Measurements from ENCODE around the gene GATAD2B. TPM values are rescaled to one million over a fixed set of nuclear protein-coding genes. Genes with fewer than 3 reads are reported as not detected.
"Not testable (repeated sequence)": the region's sequence is repeated elsewhere in the genome, so short reads cannot be mapped to it uniquely, and the experiment has no call there.

Gene GATAD2B
- total and polyA plus RNA-seq, 4 donors = 6.4 to 67.8 (median 30.0) TPM

DNA sequence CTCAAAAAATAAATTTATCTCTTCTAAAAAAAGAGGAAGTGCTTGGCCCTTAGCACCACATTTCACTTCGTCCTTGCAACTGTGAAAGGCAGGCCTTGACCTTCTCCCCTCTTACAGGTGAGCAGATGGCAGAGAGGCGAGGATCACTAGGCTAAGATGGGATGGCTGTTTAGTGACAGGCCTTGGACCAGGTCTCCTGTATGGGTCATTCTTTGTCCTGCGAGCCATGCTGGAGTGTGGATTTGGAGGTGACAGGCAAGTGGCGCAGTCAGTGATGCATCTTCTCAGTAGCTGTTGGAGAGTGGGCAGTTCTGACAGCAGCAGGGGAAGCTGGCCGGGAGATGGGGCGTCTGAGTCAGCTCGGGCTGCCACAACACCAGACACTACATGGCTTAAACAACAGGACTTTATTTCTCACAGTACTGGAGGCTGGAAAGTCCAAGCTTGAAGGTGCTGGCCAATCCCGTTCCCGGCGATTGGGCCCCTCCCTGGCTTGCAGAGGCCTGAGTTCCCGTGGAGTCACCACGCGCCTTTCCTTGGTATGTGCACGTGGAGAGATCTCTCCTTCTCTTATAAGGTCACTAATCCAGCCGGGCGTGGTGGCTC lies 131.0 kb downstream of the GATAD2B start:
- WGBS, 2 donors = 88 to 89% methylated on average over 16 of the region's 16 CpGs

DNA sequence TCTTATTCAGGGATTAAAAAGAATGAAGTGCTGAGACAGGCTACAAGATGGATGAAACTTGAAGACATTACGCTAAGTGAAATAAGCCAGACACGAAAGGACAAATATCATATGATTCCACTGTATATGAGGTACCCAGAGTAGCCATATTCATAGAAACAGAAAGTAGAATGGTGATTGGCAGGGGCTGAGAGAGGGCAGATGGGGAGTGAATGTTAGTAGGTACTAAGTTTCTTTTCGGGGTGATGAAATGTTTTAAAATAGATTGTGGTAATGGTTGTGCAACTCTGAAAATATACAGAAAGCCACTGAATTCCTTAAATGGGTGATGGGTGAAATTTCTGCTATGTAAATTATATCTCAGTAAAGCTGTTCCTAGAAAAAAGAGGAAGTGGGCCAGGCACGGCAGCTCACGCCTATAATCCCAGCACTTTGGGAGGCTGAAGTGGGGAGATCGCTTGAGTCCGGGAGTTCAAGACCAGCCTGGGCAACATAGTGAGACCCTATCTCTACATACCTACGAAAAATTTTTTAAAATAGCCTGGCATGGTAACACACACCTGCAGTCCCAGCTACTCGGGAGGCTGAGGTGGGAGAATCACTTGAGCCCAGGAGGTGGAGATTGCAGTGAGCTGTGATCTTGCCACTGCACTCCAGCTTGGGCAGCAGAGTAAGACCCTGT lies 131.7 kb downstream of the GATAD2B start:
- ATAC-seq (ENCODE audit: low FRiP score) (peak; percentile 59), DNase-seq (peak in 1 of 2 donors; percentile 82)
- Histone ChIP-seq H3K4me1 (ENCODE audit: control insufficient read depth in 1 of 2, insufficient read depth in 2 of 2, low read length in 2 of 2) (no peaks in the 10 kb centered on the region), H3K36me3 (ENCODE audit: control insufficient read depth in 1 of 2, insufficient read depth in 2 of 2, low read length in 1 of 2) (no peaks in the 10 kb centered on the region), H3K27me3 (ENCODE audit: control insufficient read depth in 1 of 2, insufficient read depth in 2 of 2, low read length in 1 of 2) (no peaks in the 10 kb centered on the region), H3K9me3 (ENCODE audit: control insufficient read depth, low read length) (no peaks in the 10 kb centered on the region), H3K4me3 (ENCODE audit: low read length in 2 of 2) (peak overlapping the region in 1 of 2 donors; percentile 8), H3K27ac (ENCODE audit: low read depth in 1 of 2, low read length in 2 of 2) (peak overlapping the region; percentile 76 to 100)
- 27 to 31% methylated on average over 9 of the region's 9 CpGs for WGBS, 2 donors
- intact Hi-C loops (cut with DNase I) = loop anchor here in 1 of 2 donors (10.0 kb wide), 1 partner anchor 1184 kb away; the partner anchor contains the start of genes CKS1B and SHC1

More for the DNA sequence above, 131.0 kb downstream of the GATAD2B start:
- Histone ChIP-seq H3K4me1 (ENCODE audit: control insufficient read depth in 1 of 2, insufficient read depth in 2 of 2, low read length in 2 of 2) (no peaks in the 10 kb centered on the region), H3K4me3 (ENCODE audit: low read length in 2 of 2) (no peak overlapping the region), H3K9me3 (ENCODE audit: control insufficient read depth, low read length) (no peaks in the 10 kb centered on the region), H3K27ac (ENCODE audit: low read depth in 1 of 2, low read length in 2 of 2) (peak overlapping the region in 1 of 2 donors; percentile 57), H3K27me3 (ENCODE audit: control insufficient read depth in 1 of 2, insufficient read depth in 2 of 2, low read length in 1 of 2) (no peaks in the 10 kb centered on the region), H3K36me3 (ENCODE audit: control insufficient read depth in 1 of 2, insufficient read depth in 2 of 2, low read length in 1 of 2) (no peaks in the 10 kb centered on the region)
- intact Hi-C loops (cut with DNase I) = loop anchor here in 1 of 2 donors (10.0 kb wide), 1 partner anchor 1183 kb away; the partner anchor contains the start of genes CKS1B and SHC1
- ATAC-seq (ENCODE audit: low FRiP score) (no peak), DNase-seq (no peak)

DNA sequence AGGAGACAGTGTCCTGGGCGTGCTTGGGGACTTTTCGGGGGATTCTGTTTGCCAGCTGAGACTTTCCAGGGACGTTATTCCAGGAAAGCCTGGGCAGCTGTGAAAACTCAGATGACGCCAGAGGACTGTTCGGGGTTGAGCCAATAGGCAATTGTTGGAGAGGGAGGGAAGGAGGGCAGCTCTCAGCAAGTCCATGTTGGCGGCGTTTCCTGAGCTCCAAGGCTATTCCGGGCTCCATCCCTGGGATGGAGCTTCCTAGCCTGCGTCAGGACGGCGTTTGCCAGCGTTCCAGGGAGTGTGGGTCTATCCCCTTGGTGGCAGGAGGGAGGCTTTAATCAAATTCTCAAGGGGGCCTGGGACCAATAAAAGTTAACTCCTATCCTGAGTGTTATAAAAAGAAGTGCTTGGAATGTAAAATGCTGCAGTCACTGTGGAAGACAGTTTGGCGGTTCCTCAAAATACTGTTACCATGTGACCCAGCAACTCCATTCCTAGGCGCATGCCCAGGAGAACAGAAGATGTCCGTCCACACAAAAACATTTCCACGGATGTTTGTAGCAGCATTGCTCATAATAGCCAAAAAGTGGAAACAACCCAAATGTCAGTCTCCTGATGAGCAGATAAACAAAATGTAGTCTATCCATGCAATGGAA lies 132.3 kb downstream of the GATAD2B start:
- WGBS, 2 donors = 2 to 4% methylated on average over 16 of the region's 16 CpGs
- intact Hi-C loops (cut with DNase I) = loop anchor here in 1 of 2 donors (10.0 kb wide), 1 partner anchor 1184 kb away; the partner anchor contains the start of genes CKS1B and SHC1
- no peaks in the 10 kb centered on the region for H3K36me3 ChIP-seq (ENCODE audit: control insufficient read depth in 1 of 2, insufficient read depth in 2 of 2, low read length in 1 of 2)
- peak overlapping the region; percentile 97 to 100 for H3K27ac ChIP-seq (ENCODE audit: low read depth in 1 of 2, low read length in 2 of 2)
- H3K4me1 ChIP-seq (ENCODE audit: control insufficient read depth in 1 of 2, insufficient read depth in 2 of 2, low read length in 2 of 2) = no peaks in the 10 kb centered on the region
- H3K4me3 ChIP-seq (ENCODE audit: low read length in 2 of 2) = peak overlapping the region; percentile 29 to 79
- DNase-seq (peak; percentile 91 to 93), ATAC-seq (ENCODE audit: low FRiP score) (peak; percentile 93)
- no peaks in the 10 kb centered on the region for H3K9me3 ChIP-seq (ENCODE audit: control insufficient read depth, low read length)
- H3K27me3 ChIP-seq (ENCODE audit: control insufficient read depth in 1 of 2, insufficient read depth in 2 of 2, low read length in 1 of 2) = no peaks in the 10 kb centered on the region

DNA sequence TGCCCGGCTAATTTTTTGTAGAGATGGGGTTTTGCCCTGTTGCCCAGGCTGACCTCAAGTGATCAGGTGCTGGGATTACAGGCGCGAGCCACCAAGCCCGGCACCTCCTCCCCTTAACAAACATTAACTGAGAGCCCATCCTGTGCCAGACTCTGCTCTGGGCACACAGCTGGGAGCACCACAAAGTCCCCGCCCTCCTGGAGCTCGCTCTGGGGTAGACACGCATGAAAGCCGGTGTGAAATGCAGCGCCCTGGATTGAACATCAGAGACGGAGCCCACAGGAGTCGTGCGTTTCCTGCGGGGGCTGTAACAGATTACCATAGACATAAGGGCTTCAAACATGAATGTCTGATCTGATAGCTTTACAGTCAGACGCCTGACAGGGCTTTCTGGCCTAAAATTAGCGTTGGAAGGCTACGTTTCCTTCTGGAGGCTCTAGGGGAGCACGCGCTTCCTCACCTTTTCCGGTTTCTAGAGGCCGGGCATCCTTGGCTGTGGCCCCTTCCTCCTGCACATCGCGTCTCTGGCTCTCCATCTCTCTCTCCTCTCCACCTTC lies 133.2 kb downstream of the GATAD2B start:
- Histone ChIP-seq H3K9me3 (ENCODE audit: control insufficient read depth, low read length) (no peaks in the 10 kb centered on the region), H3K36me3 (ENCODE audit: control insufficient read depth in 1 of 2, insufficient read depth in 2 of 2, low read length in 1 of 2) (no peaks in the 10 kb centered on the region), H3K4me3 (ENCODE audit: low read length in 2 of 2) (peak overlapping the region; percentile 10 to 79), H3K27ac (ENCODE audit: low read depth in 1 of 2, low read length in 2 of 2) (peak overlapping the region; percentile 97 to 100), H3K27me3 (ENCODE audit: control insufficient read depth in 1 of 2, insufficient read depth in 2 of 2, low read length in 1 of 2) (no peaks in the 10 kb centered on the region), H3K4me1 (ENCODE audit: control insufficient read depth in 1 of 2, insufficient read depth in 2 of 2, low read length in 2 of 2) (no peaks in the 10 kb centered on the region)
- intact Hi-C loops (cut with DNase I) = loop anchor here in 1 of 2 donors (10.0 kb wide), 1 partner anchor 1185 kb away; the partner anchor contains the start of genes CKS1B and SHC1
- DNase-seq (peak in 1 of 2 donors; percentile 60), ATAC-seq (ENCODE audit: low FRiP score) (peak; percentile 20)
- 2 to 3% methylated on average over 22 of the region's 22 CpGs for WGBS, 2 donors

DNA sequence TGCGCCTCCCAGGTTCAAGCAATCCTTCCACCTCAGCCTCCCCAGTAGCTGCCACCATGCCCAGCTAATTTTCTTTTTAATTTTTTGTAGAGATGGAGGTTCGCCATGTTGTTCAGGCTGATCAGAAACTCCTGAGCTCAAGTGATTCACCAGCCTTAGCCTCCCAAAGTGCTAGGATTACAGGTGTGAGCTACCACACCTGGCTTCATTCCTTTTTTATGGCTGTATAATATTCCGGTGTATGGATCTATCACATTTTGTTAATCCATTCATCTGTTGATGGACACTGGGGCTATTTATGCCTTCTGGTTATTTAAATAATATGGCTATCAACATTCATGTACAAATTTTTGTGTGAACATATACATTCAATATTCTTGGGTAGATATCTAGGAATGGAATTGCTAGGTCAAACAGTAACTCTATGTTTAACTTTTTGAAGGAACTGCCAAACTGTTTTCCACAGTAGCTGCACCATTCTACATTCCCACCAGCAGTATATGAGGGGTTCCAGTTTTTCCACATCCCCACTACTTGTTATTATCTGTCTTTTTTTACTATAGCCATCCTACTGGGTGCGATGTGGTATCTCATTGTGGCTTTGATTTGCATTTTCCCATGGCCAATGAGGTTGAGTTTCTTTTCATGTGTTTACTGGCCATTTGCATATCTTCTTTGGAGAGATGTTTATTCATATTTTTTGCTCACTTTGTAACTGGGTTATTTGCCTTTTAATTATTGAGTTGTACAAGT lies 136.6 kb downstream of the GATAD2B start:
- 97% methylated on average over 4 of the region's 4 CpGs for WGBS, 2 donors
- H3K4me3 ChIP-seq (ENCODE audit: low read length in 2 of 2) = no peak overlapping the region

DNA sequence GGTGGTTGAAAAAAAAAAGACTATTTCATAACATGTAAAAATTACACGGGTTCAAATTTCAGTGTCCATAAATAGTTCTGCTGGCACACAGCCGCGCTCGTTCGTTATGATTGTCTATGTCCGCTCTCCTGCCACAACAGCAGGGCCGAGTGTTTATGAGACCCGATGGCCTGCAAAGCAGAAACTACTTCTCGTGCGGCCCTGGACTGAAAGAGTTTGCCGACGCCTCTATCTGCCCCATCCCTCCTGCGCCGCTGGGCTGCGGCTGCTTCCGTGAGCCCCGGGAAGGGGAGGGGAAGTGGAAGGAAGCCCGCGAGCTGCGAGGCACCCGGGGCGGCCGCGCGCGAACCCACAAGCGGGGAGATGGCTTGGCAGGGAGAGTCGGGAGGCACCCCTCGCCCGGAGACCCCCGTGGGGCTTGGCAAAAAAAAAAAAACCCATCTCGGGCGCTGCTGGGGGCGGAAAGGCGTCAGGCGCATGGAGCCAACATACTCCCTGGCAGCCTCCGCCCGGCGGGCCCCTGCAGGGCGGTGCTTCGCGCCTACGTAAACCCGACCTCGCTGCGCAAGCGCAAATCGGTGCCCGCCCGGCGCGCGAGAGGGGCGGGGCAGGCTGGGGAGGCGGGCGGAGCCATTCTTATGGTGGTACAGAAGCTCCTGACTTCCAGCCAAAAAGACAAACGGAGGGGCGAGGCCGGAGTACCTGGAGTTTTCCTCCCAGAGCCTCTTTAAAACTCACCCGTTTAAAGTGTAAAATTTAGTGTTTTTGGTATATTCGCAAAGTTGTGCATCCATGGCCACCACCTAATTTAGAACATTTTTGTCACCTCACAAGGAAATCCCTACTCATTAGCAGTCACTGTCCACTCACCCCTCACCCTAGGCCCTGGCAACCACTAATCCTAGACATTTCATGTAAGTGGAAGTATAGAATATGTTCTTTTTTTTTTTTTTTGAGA lies 139.3 kb downstream of the GATAD2B start:
- DNase-seq (peak; percentile 95 to 97), ATAC-seq (ENCODE audit: low FRiP score) (peak; percentile 98)
- no peaks in the 10 kb centered on the region for H3K36me3 ChIP-seq (ENCODE audit: control insufficient read depth in 1 of 2, insufficient read depth in 2 of 2, low read length in 1 of 2)
- H3K27me3 ChIP-seq (ENCODE audit: control insufficient read depth in 1 of 2, insufficient read depth in 2 of 2, low read length in 1 of 2) = no peaks in the 10 kb centered on the region
- 0 to 1% methylated on average over 58 to 61 of the region's 61 CpGs for WGBS, 2 donors
- H3K9me3 ChIP-seq (ENCODE audit: control insufficient read depth, low read length) = no peaks in the 10 kb centered on the region
- no peaks in the 10 kb centered on the region for H3K4me1 ChIP-seq (ENCODE audit: control insufficient read depth in 1 of 2, insufficient read depth in 2 of 2, low read length in 2 of 2)
- intact Hi-C loops (cut with DNase I) = loop anchor here in 1 of 2 donors (5.0 kb wide), 1 partner anchor 36 kb away; no protein-coding TSS in a partner anchor
- H3K27ac ChIP-seq (ENCODE audit: low read depth in 1 of 2, low read length in 2 of 2) = peak overlapping the region; percentile 67 to 72
- H3K4me3 ChIP-seq (ENCODE audit: low read length in 2 of 2) = peak overlapping the region; percentile 14 to 61

More for the DNA sequence above, 136.6 kb downstream of the GATAD2B start:
- ATAC-seq (ENCODE audit: low FRiP score) (no peak), DNase-seq (no peak)
- Histone ChIP-seq H3K36me3 (ENCODE audit: control insufficient read depth in 1 of 2, insufficient read depth in 2 of 2, low read length in 1 of 2) (no peaks in the 10 kb centered on the region), H3K4me1 (ENCODE audit: control insufficient read depth in 1 of 2, insufficient read depth in 2 of 2, low read length in 2 of 2) (no peaks in the 10 kb centered on the region), H3K9me3 (ENCODE audit: control insufficient read depth, low read length) (no peaks in the 10 kb centered on the region), H3K27me3 (ENCODE audit: control insufficient read depth in 1 of 2, insufficient read depth in 2 of 2, low read length in 1 of 2) (no peaks in the 10 kb centered on the region), H3K27ac (ENCODE audit: low read depth in 1 of 2, low read length in 2 of 2) (no peak overlapping the region)
- intact Hi-C loops (cut with DNase I) = no loop called here

DNA sequence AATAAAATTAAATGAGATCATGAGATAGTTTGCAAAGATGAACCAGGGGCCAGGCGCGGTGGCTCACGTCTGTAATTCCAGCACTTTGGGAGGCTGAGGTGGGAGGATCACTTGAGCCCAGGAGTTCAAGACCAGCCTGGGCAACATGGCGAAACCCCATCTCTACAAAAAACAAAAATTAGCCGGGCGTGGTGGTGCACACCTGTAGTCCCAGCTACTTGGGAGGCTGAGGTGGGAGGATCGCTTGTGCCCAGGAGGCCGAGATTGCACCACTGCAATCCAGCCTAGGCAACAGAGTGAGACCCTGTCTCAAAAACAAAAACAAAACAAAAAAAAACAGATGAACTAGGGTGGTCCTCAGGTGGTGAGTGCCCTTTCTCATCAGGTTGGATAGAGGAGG lies 140.1 kb downstream of the GATAD2B start:
- not testable (repeated sequence) for H3K4me3 ChIP-seq (ENCODE audit: low read length in 2 of 2); H3K9me3 ChIP-seq (ENCODE audit: control insufficient read depth, low read length); H3K27me3 ChIP-seq (ENCODE audit: control insufficient read depth in 1 of 2, insufficient read depth in 2 of 2, low read length in 1 of 2); DNase-seq; H3K4me1 ChIP-seq (ENCODE audit: control insufficient read depth in 1 of 2, insufficient read depth in 2 of 2, low read length in 2 of 2); ATAC-seq (ENCODE audit: low FRiP score); H3K36me3 ChIP-seq (ENCODE audit: control insufficient read depth in 1 of 2, insufficient read depth in 2 of 2, low read length in 1 of 2)
- peak overlapping the region; percentile 60 to 67 for H3K27ac ChIP-seq (ENCODE audit: low read depth in 1 of 2, low read length in 2 of 2)
- intact Hi-C loops (cut with DNase I) = loop anchor here in 1 of 2 donors (5.0 kb wide), 1 partner anchor 35 kb away; no protein-coding TSS in a partner anchor
- 88 to 91% methylated on average over 8 of the region's 8 CpGs for WGBS, 2 donors

Measured in aorta (tissue), 5 donors.